HCT116 (cell line): Measurements from ENCODE around the gene CDK1. TPM values are rescaled to one million over a fixed set of nuclear protein-coding genes. Genes with fewer than 3 reads are reported as not detected.

ENCODE experiments used
- ATAC-seq: fragments of 200-7000 bp; cut with Tn5 transposase; 2 replicates; pipeline ENCODE4 v1.9.1; 2020; ENCODE audit warnings: mild to moderate bottlenecking, moderate library complexity
- BruUV-seq: library from RNA; stranded (reverse); fragments of 400-500 nt; replicated peaks from 2 replicates; lab custom pipeline; 2021; lab: Mats Ljungman, UMichigan
- CTCF ChIA-PET: fragments of 300-600 bp; sonication (Branson Sonifier 250); formaldehyde crosslinking; loops from one replicate; lab custom pipeline; 2021; ENCODE audit warnings: antibody characterized with exemption; lab: Charles Lee
- POLR2A ChIA-PET: fragments of 300-600, 350-600 bp; sonication (Branson Sonifier 250); formaldehyde crosslinking; loops from one replicate; lab custom pipeline; 2021; ENCODE audit warnings: antibody characterized with exemption; lab: Charles Lee
- RAD21 ChIA-PET, 2 experiments: fragments of 300-600 bp; sonication (Branson Sonifier 250); formaldehyde crosslinking; loops; one replicate each; lab custom pipeline; 2023; ENCODE audit warnings: low total read pairs in 2 of 2; ENCODE audit not compliant: uncharacterized antibody in 2 of 2, unreplicated experiment in 2 of 2, low non-redundant PET in 1 of 2; lab: Charles Lee
- DNase-seq: peaks from one replicate; pipeline ENCODE4 v3.0.0-alpha.2; 2010; ENCODE audit warnings: low read depth, low spot score
- H2AFZ ChIP-seq: fragments of 200-600 bp; shearing (Covaris generic), sonication (generic); 2 replicates; pipeline ENCODE4 v1.6.1; 2017; ENCODE audit warnings: low read depth, mixed run types, mixed read lengths, antibody characterized with exemption, low read length; ENCODE audit not compliant: poor library complexity, severe bottlenecking
- H3K27ac ChIP-seq: 2 replicates; pipeline ENCODE4 v1.5.1; 2012; ENCODE audit warnings: low read depth, low read length
- H3K27me3 ChIP-seq: fragments of 200-600 bp; sonication (generic); 2 replicates; pipeline ENCODE4 v1.6.1; 2016; ENCODE audit warnings: mixed run types, low read length, mixed read lengths; ENCODE audit not compliant: insufficient read depth
- H3K36me3 ChIP-seq, 2 experiments: fragments of 200-500 bp in 1 of 2; fragments of 200-600 bp in 1 of 2; sonication (Bioruptor generic) in 1 of 2; sonication (generic) in 1 of 2; 2 replicates each; pipeline versions ENCODE4 v1.5.1 to v1.6.1; 2014 to 2016; ENCODE audit warnings: low read length in 2 of 2, inconsistent platforms in 1 of 2, mixed read lengths in 1 of 2, mixed run types in 1 of 2; ENCODE audit not compliant: insufficient read depth in 2 of 2, control insufficient read depth in 1 of 2
- H3K4me1 ChIP-seq, 2 experiments: fragments of 200-600 bp in 1 of 2; sonication (generic) in 1 of 2; 2 replicates each; pipeline versions ENCODE4 v1.5.1 to v1.6.1; 2012 to 2017; ENCODE audit warnings: low read length in 2 of 2, inconsistent platforms in 1 of 2, mild to moderate bottlenecking in 1 of 2, mixed read lengths in 1 of 2, mixed run types in 1 of 2, moderate library complexity in 1 of 2; ENCODE audit not compliant: insufficient read depth in 2 of 2, control insufficient read depth in 1 of 2
- H3K4me2 ChIP-seq: fragments of 200-600 bp; sonication (generic); 2 replicates; pipeline ENCODE4 v1.6.1; 2017; ENCODE audit warnings: mixed run types, low read length, mixed read lengths
- H3K4me3 ChIP-seq, 2 experiments: fragments of 200-600 bp in 1 of 2; sonication (generic) in 1 of 2; replicated peaks in 1 of 2; 2 replicates each; pipeline ENCODE4 v1.5.1; 2011 to 2016; ENCODE audit warnings: low read length in 2 of 2, control low read depth in 1 of 2, low read depth in 1 of 2, mild to moderate bottlenecking in 1 of 2, mixed read lengths in 1 of 2, mixed run types in 1 of 2
- H3K79me2 ChIP-seq: fragments of 200-600 bp; sonication (generic); 2 replicates; pipeline ENCODE4 v1.6.1; 2017; ENCODE audit warnings: mild to moderate bottlenecking, mixed run types, low read length, moderate library complexity, mixed read lengths; ENCODE audit not compliant: insufficient read depth
- H3K9ac ChIP-seq: fragments of 200-600 bp; sonication (generic); 2 replicates; pipeline ENCODE4 v1.6.1; 2016; ENCODE audit warnings: low read length, mixed read lengths
- H3K9me2 ChIP-seq: fragments of 200-600 bp; sonication (generic), shearing (Covaris generic); 2 replicates; pipeline ENCODE4 v1.6.1; 2017; ENCODE audit warnings: mixed run types, mild to moderate bottlenecking, moderate library complexity; ENCODE audit not compliant: insufficient read depth
- H3K9me3 ChIP-seq, 2 experiments: fragments of 200-500 bp in 1 of 2; fragments of 200-600 bp in 1 of 2; sonication (Bioruptor generic) in 1 of 2; sonication (generic) in 1 of 2; 2 replicates each; pipeline ENCODE4 v1.6.1; 2014 to 2017; ENCODE audit warnings: low read length in 2 of 2, mixed read lengths in 2 of 2, inconsistent platforms in 1 of 2, low read depth in 1 of 2, mild to moderate bottlenecking in 1 of 2, mixed run types in 1 of 2, moderate library complexity in 1 of 2; ENCODE audit not compliant: control insufficient read depth in 1 of 2, insufficient read depth in 1 of 2
- H4K20me1 ChIP-seq: fragments of 200-600 bp; sonication (generic), shearing (Covaris generic); 2 replicates; pipeline ENCODE4 v1.6.1; 2017; ENCODE audit warnings: mixed run types, mild to moderate bottlenecking, moderate library complexity; ENCODE audit not compliant: insufficient read depth
- ATF3 ChIP-seq: IDR thresholded peaks from 2 replicates; pipeline ENCODE4 v1.6.1; 2012
- CEBPB ChIP-seq: IDR thresholded peaks from 2 replicates; pipeline ENCODE4 v1.6.1; 2012; ENCODE audit warnings: low read depth
- EGR1 ChIP-seq: IDR thresholded peaks from 2 replicates; pipeline ENCODE4 v1.6.1; 2012; ENCODE audit warnings: low read depth
- EZH2 ChIP-seq: fragments of 200-600 bp; sonication (generic); IDR thresholded peaks from 2 replicates; pipeline ENCODE4 v1.6.1; 2017; ENCODE audit warnings: antibody characterized with exemption, mixed run types
- EZH2phosphoT487 ChIP-seq: fragments of 200-600 bp; IDR thresholded peaks from 2 replicates; pipeline ENCODE4 v1.6.1; 2018; ENCODE audit warnings: antibody characterized with exemption, borderline replicate concordance
- FOSL1 ChIP-seq: IDR thresholded peaks from 2 replicates; pipeline ENCODE4 v1.6.1; 2012; ENCODE audit warnings: low read depth
- JUND ChIP-seq: IDR thresholded peaks from 2 replicates; pipeline ENCODE4 v1.6.1; 2012
- MAX ChIP-seq: IDR thresholded peaks from 2 replicates; pipeline ENCODE4 v1.6.1; 2012
- POLR2A ChIP-seq: IDR thresholded peaks from 2 replicates; pipeline ENCODE4 v1.7.0; 2011; ENCODE audit warnings: borderline replicate concordance; ENCODE audit not compliant: insufficient read depth, insufficient read length; ENCODE audit errors: extremely low read depth
- RAD21 ChIP-seq: IDR thresholded peaks from 2 replicates; pipeline ENCODE4 v1.6.1; 2012; ENCODE audit warnings: low read depth, mild to moderate bottlenecking
- SIN3A ChIP-seq: IDR thresholded peaks from 2 replicates; pipeline ENCODE4 v1.6.1; 2012; ENCODE audit warnings: low read depth
- SP1 ChIP-seq: IDR thresholded peaks from 2 replicates; pipeline ENCODE4 v1.6.1; 2012; ENCODE audit warnings: low read depth
- TCF7L2 ChIP-seq: IDR thresholded peaks from 2 replicates; pipeline ENCODE4 v1.7.0; 2011; ENCODE audit warnings: borderline replicate concordance, inconsistent platforms; ENCODE audit not compliant: insufficient read depth, insufficient read length; ENCODE audit errors: extremely low read depth
- YY1 ChIP-seq: IDR thresholded peaks from 2 replicates; pipeline ENCODE4 v1.6.1; 2011; ENCODE audit warnings: low read length, low read depth, moderate library complexity, mild to moderate bottlenecking; ENCODE audit not compliant: insufficient replicate concordance; ENCODE audit errors: extremely low read depth
- ZFX ChIP-seq: fragments of 450-650 bp; IDR thresholded peaks from 2 replicates; pipeline ENCODE4 v1.6.1; 2017
- ZNF274 ChIP-seq: fragments of 200-500 bp; sonication (Bioruptor generic); IDR thresholded peaks from 2 replicates; pipeline ENCODE4 v1.6.1; 2014; ENCODE audit warnings: mild to moderate bottlenecking, low read depth, low read length, inconsistent platforms
- intact Hi-C: fragments of 100-400 bp; cut with micrococcal nuclease; formaldehyde crosslinking; loops from 2 replicates; pipeline ENCODE4 v1.10.0; 2022
- total RNA-seq: library from RNA; stranded (reverse); gene quantifications from one replicate; pipeline ENCODE4 v1.2.1, GENCODE V29; 2021; ENCODE audit not compliant: unreplicated experiment

CDK1 gene
- total RNA-seq, 1 experiment from 2014 or later, result 104 TPM

DNA sequence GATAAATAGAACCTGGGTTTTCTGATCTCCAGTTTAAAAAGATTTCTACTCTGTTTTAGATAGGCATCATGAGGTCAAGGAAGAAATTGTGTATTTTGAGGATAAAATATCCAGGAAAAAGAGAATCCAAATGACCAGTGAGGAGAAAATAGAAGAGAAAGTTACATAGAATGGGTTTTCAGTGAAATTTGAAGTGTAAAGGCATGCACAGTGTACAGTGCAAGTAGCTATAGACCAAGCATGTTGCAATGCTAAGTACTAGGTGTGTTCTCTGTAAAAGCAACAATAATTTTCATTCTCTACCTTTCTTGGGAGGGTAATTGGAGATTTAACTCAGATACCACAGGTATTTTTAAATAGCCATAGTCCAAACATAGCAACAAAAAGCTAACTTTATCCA lies 22.6 kb downstream of the CDK1 start:
- H3K9ac ChIP-seq, result no peak overlapping the region
- ATAC-seq (no peak), DNase-seq (no peak)
- no peak overlapping the region for H3K27ac ChIP-seq
- BruUV-seq, result no TSS peak
- H4K20me1 ChIP-seq, result peaks cover under 1% of the 10 kb centered on the region; the same call in 1 of the 2 replicates
- no peaks in the 10 kb centered on the region for H3K9me2 ChIP-seq
- RAD21 ChIA-PET, result no interaction called here
- no peaks in the 10 kb centered on the region for H3K27me3 ChIP-seq
- H3K4me2 ChIP-seq, result no peak overlapping the region
- H3K79me2 ChIP-seq, result peaks cover 14% of the 10 kb centered on the region; the same call in 1 of the 2 replicates
- 0 out of 4 replicates have a peak, but pooled peaks cover 0 to 8% of the 10 kb centered on the region in 2 experiments for H3K4me1 ChIP-seq
- H3K36me3 ChIP-seq, result peaks cover 2 to 11% of the 10 kb centered on the region in 2 experiments; a peak in 2 of 4 replicates
- POLR2A ChIA-PET, result interaction anchor here (1.0 kb wide), 1 partner anchor 23 kb away, joined by 3 read pairs; the partner anchor contains the start of gene CDK1
- intact Hi-C loops, result no loop called here
- H2AFZ ChIP-seq, result no peak overlapping the region
- CTCF ChIA-PET, result no interaction called here
- no peaks in the 10 kb centered on the region for H3K9me3 ChIP-seq
- no peak overlapping the region for H3K4me3 ChIP-seq
- TF ChIP-seq RAD21 (no peak), YY1 (no peak), SIN3A (no peak), EZH2phosphoT487 (no peak), EZH2 (no peak), POLR2A (no peak), SP1 (no peak), ATF3 (no peak), ZFX (no peak), CEBPB (no peak), EGR1 (no peak), MAX (no peak), JUND (no peak), TCF7L2 (no peak), FOSL1 (no peak), ZNF274 (no peak)
